ENCODE measurements around the gene NDUFAF5. TPM values are rescaled to one million over a fixed set of nuclear protein-coding genes. Genes with fewer than 3 reads are reported as not detected.
A peak's percentile ranks its signal among the peaks of the same experiment; 100 is the strongest.

Gene NDUFAF5
- total RNA-seq, 4 donors from 2014 or later, result 11.2 to 32.1 (median 21.2) TPM

DNA sequence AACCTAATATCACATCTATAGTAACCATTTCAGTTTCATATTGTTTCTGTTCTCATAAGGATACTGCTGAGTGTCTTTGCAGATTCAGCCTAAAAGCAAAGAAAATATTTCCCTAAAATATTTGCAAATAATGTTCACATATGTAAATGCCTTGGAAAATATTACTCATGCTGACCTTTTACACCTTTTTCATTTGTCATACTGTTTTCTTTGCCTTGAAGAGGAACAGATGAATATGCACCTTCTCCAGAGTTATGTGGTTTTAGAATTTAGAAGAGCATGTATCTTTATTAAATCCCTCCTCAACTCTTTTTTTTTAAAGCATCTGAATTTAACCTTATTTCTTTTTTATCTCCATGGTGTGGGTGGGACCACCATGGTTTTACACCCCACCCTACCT, 32.5 kb downstream of the NDUFAF5 start:
- Histone ChIP-seq H3K4me3 (no peak overlapping the region), H3K27me3 (no peaks in the 10 kb centered on the region), H3K27ac (no peak overlapping the region), H3K4me1 (no peaks in the 10 kb centered on the region), H3K36me3 (peaks cover 0 to 68% (median 12%) of the 10 kb centered on the region in 3 donors), H3K9me3 (peaks cover 0 to 6% (median 0%) of the 10 kb centered on the region in 4 donors)
- TF ChIP-seq, protein P1, sequence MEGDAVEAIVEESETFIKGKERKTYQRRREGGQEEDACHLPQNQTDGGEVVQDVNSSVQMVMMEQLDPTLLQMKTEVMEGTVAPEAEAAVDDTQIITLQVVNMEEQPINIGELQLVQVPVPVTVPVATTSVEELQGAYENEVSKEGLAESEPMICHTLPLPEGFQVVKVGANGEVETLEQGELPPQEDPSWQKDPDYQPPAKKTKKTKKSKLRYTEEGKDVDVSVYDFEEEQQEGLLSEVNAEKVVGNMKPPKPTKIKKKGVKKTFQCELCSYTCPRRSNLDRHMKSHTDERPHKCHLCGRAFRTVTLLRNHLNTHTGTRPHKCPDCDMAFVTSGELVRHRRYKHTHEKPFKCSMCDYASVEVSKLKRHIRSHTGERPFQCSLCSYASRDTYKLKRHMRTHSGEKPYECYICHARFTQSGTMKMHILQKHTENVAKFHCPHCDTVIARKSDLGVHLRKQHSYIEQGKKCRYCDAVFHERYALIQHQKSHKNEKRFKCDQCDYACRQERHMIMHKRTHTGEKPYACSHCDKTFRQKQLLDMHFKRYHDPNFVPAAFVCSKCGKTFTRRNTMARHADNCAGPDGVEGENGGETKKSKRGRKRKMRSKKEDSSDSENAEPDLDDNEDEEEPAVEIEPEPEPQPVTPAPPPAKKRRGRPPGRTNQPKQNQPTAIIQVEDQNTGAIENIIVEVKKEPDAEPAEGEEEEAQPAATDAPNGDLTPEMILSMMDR (IDR thresholded peaks at IDR 0.05), result no peak
- TF ChIP-seq POLR2A (IDR thresholded peaks at IDR 0.05) (no peak), EP300 (IDR thresholded peaks at IDR 0.05) (no peak)
- no peak for DNase-seq (ENCODE audit: low spot score in 2 of 2)

DNA sequence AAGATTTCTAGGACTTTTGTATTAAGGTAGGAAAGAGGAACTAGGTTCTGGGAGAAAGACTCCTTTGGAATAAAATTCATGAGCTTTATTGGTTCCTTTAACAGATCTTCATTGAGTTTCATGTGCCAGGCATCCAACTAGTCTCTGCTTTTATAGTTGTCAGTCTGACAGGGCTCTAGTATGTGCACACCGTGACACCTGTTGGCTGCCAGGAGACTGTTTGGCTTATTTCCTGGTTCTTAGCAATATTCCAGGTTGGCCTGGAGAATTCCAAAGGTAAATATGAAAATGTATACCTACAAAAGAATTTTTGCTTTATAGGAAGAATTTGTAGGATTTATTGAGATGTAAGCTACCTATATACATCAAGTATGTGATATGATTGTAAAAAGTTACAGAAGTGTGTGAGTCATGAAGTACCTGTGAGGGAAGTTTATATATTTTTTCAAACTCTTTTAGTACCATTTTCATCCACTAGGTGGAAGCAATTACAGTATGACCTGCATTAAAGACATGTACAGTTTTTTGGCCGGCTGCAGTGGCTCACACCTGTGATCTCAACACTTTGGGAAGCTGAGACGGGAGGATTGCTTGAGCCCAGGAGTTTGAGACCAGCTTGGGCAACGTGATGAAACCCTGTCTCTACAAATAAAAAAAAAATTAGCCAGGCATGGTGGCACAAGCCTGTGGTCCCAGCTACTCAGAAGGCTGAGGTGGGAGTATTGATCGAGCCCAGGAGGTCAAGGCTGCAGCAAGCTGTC, 35.2 kb downstream of the NDUFAF5 start:
- no peak overlapping the region for H3K4me3 ChIP-seq
- H3K36me3 ChIP-seq, result peaks cover 0 to 41% (median 7%) of the 10 kb centered on the region in 3 donors
- TF ChIP-seq, protein P1 (IDR thresholded peaks at IDR 0.05), result peak; percentile 44 to 68 (median 62)
- TF ChIP-seq POLR2A (IDR thresholded peaks at IDR 0.05), result no peak
- H3K27ac ChIP-seq, result no peak overlapping the region
- no peaks in the 10 kb centered on the region for H3K27me3 ChIP-seq
- H3K4me1 ChIP-seq, result no peaks in the 10 kb centered on the region
- 34 to 41% methylated on average over 5 of the region's 5 CpGs for WGBS, 2 donors
- H3K9me3 ChIP-seq, result peaks cover 0 to 6% (median 0%) of the 10 kb centered on the region in 4 donors
- no peak for DNase-seq (ENCODE audit: low spot score in 2 of 2)

DNA sequence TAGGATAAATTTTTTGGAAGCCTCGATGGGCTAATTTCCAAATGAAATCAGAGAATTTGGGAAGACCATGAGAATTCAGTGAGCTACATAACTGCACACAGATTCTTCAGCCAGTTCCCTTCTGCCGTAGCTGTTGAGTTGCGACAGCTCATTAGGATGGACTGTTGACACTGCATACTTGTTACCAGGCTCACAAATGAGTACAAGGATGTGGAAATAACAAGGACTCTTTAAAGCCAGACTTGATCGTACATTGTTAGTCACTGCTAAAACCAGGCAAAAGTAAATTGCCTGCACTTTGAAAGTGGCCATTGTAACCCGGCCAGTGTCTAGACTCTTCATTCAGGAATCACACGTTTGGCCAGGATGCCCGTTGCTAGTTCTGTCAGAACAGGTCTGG, 37.0 kb downstream of the NDUFAF5 start:
- no peak overlapping the region for H3K4me3 ChIP-seq
- peaks cover 0 to 28% (median 0%) of the 10 kb centered on the region in 3 donors for H3K36me3 ChIP-seq
- 69 to 78% methylated on average over 7 of the region's 7 CpGs for WGBS, 2 donors
- H3K4me1 ChIP-seq, result no peaks in the 10 kb centered on the region
- peaks cover 0 to 6% (median 0%) of the 10 kb centered on the region in 4 donors for H3K9me3 ChIP-seq
- no peak for DNase-seq (ENCODE audit: low spot score in 2 of 2)
- H3K27me3 ChIP-seq, result no peaks in the 10 kb centered on the region
- TF ChIP-seq, protein P1 (IDR thresholded peaks at IDR 0.05), result no peak
- TF ChIP-seq EP300 (IDR thresholded peaks at IDR 0.05) (no peak), POLR2A (IDR thresholded peaks at IDR 0.05) (no peak)
- peak overlapping the region in 1 of 4 donors; percentile 9 for H3K27ac ChIP-seq

DNA sequence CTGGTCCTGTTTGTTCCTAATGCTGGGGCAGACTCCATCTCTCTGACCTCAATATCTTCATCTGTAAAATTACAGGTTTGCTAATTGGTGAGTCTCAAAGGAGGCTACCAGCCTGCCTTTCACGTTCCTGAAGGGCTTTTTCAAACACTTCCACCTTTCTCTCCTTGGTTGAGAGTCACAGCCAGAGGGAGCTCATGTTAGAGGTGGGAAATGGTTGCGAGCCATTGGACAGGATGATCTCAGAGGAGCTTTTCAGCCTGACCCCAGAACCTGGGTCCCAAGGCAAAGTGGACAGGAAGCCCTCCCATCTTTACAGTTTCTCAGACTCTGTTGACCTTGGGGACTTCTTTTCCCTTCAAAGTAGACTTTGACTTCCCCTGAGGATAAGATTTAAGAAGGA, 37.6 kb downstream of the NDUFAF5 start:
- peak overlapping the region in 1 of 4 donors; percentile 9 for H3K27ac ChIP-seq
- TF ChIP-seq POLR2A (IDR thresholded peaks at IDR 0.05), result no peak
- TF ChIP-seq, protein P1 (IDR thresholded peaks at IDR 0.05), result no peak
- TF ChIP-seq EP300 (IDR thresholded peaks at IDR 0.05), result no peak
- H3K4me3 ChIP-seq, result no peak overlapping the region
- 73 to 74% methylated on average over 2 of the region's 2 CpGs for WGBS, 2 donors
- H3K4me1 ChIP-seq, result no peaks in the 10 kb centered on the region
- no peak for DNase-seq (ENCODE audit: low spot score in 2 of 2)
- H3K27me3 ChIP-seq, result no peaks in the 10 kb centered on the region
- H3K36me3 ChIP-seq, result peaks cover 0 to 22% (median 0%) of the 10 kb centered on the region in 3 donors
- H3K9me3 ChIP-seq, result peaks cover 0 to 6% (median 0%) of the 10 kb centered on the region in 4 donors

DNA sequence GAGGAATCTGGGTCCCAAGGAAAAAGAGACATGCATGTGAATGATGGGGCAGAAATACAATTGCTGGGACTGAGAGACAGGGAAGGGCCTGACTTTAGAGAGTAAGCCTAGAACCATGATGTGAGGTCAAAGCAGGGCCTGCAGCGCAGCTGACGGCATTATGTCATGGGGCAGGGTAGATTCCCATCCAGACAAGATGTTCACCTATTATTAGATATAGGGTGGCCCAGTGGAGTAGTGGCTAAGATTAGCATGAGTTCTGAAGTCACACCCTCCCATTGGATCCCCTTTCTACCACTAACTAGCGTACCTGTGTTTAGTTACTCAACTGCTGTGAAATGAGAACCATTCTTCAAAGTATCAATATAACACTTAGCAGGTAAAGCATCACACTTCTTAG, 39.6 kb downstream of the NDUFAF5 start:
- H3K9me3 ChIP-seq, result peaks cover 0 to 6% (median 0%) of the 10 kb centered on the region in 4 donors
- TF ChIP-seq, protein P1 (IDR thresholded peaks at IDR 0.05), result no peak
- TF ChIP-seq EP300 (IDR thresholded peaks at IDR 0.05), result no peak
- TF ChIP-seq POLR2A (IDR thresholded peaks at IDR 0.05), result no peak
- H3K27ac ChIP-seq, result no peak overlapping the region
- DNase-seq (ENCODE audit: low spot score in 2 of 2), result no peak
- no peak overlapping the region for H3K4me3 ChIP-seq
- H3K4me1 ChIP-seq, result no peaks in the 10 kb centered on the region
- no peaks in the 10 kb centered on the region for H3K27me3 ChIP-seq
- peaks cover 0 to 9% (median 0%) of the 10 kb centered on the region in 3 donors for H3K36me3 ChIP-seq
- 91 to 95% methylated on average over 3 of the region's 3 CpGs for WGBS, 2 donors

All from tibial nerve (tissue), 4 donors.